Right lobe of liver (tissue), 6 donors: Measurements from ENCODE around the gene SLC25A48. TPM values are rescaled to one million over a fixed set of nuclear protein-coding genes. Genes with fewer than 3 reads are reported as not detected.

Experiments
- ATAC-seq, 4 donors: fragments of 200-7000 bp; cut with Tn5 transposase; one replicate each; pipeline ENCODE4 v1.9.1; 2020; ENCODE audit warnings: mild to moderate bottlenecking in 4 of 4, moderate library complexity in 4 of 4
- DNase-seq, 3 donors: peaks; one replicate each; pipeline ENCODE4 v3.0.0-alpha.2; 2020
- H3K27ac ChIP-seq, 3 donors: fragments of 200-600 bp; one replicate each; pipeline ENCODE4 v1.8.0; 2022
- H3K27me3 ChIP-seq, 2 donors: fragments of 200-600 bp; one replicate each; pipeline ENCODE4 v1.8.0; 2022
- H3K36me3 ChIP-seq, 4 donors: fragments of 200-600 bp; sonication (generic) in 1 of 4; one replicate each; pipeline versions ENCODE4 v1.5.1 to v1.8.0; 2017 to 2022; ENCODE audit warnings: control low read depth in 1 of 4
- H3K4me1 ChIP-seq, 4 donors: fragments of 200-600 bp; sonication (generic) in 1 of 4; one replicate each; pipeline versions ENCODE4 v1.5.1 to v1.8.0; 2017 to 2022; ENCODE audit warnings: control low read depth in 1 of 4
- H3K4me3 ChIP-seq, 3 donors: fragments of 200-600 bp; one replicate each; pipeline ENCODE4 v1.8.0; 2022
- H3K9me3 ChIP-seq, 4 donors: fragments of 200-600 bp; sonication (generic) in 1 of 4; one replicate each; pipeline versions ENCODE4 v1.5.1 to v1.8.0; 2017 to 2022; ENCODE audit warnings: control low read depth in 1 of 4
- POLR2A ChIP-seq: fragments of 450-650 bp; IDR thresholded peaks from one replicate; pipeline ENCODE4 v1.6.1; 2017; ENCODE audit warnings: antibody characterized with exemption, mild to moderate bottlenecking
- WGBS: methylation state at CpG from one replicate; pipeline ENCODE4 v1.1.6; 2018; ENCODE audit warnings: low coverage, low lambda C conversion rate; ENCODE audit not compliant: insufficient coverage; ENCODE audit errors: missing lambda C conversion rate; 5-methylcytosine and 5-hydroxymethylcytosine counted together
- intact Hi-C, 2 donors: fragments of 100-400 bp; cut with DNase I; formaldehyde crosslinking; loops; one replicate each; pipeline versions ENCODE4 v1.11.2 to v1.14.1; 2022
- total RNA-seq, 6 experiments: library from RNA; depleted of rRNA in 2 of 6; stranded (reverse); fragments of >200 nt in 2 of 6; fragmentation: NEBNext Ultra II Directional in 3 of 6; extraction: Animal tissue kit (Norgen Biotek cat#: 25700) in 3 of 6; gene quantifications; one replicate each; pipeline versions ENCODE4 v1.1.0 to v1.2.4, GENCODE V29; 2016 to 2023
- TF ChIP-seq, protein P1 (sequence below), 4 donors: fragments of 200-600 bp in 3 of 4; fragments of 450-650 bp in 1 of 4; IDR thresholded peaks; one replicate each; pipeline versions ENCODE4 v1.5.1 to v1.8.0; 2016 to 2022; ENCODE audit warnings: antibody characterized with exemption in 4 of 4, mild to moderate bottlenecking in 2 of 4
- donor health status: DM: no; HTN: yes; CAD: no.
- donor health status: DM: no; HTN: no; CAD: no.
- donor health status: DM: no; HTN: no; CAD: no.
- donor health status: DM: no; HTN: yes; CAD: no.
- donor health status: DM: no; HTN: yes; CAD: no.

SLC25A48 gene
- total RNA-seq, 6 experiments from 2014 or later, result 0.39 to 5.3 (median 0.80) TPM; not detected in 1

DNA sequence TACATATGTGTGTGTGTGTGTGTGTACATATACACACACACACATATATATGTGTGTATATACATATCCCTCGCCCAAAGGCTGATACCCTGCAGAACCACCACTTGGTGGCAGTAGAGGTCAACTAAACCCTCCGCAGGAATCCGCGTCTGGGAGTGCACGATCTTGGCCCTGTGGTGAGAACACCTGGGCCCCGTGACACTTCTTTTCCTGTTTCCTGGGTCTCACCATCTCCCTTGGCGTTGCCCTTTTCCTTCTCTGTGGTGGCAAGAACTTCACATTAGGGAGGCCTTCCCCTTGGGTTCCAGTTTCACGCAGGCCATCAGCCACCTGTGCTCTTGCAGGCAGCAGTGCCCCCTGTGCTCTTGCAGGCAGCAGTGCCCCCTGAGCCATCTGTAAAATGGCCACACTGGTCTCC is 53.0 kb downstream of the SLC25A48 start:
- peak; percentile 94 to 99 (median 98) for ATAC-seq
- Histone ChIP-seq H3K4me1 (no peaks in the 10 kb centered on the region), H3K9me3 (no peaks in the 10 kb centered on the region), H3K36me3 (no peaks in the 10 kb centered on the region), H3K4me3 (no peak overlapping the region), H3K27me3 (no peaks in the 10 kb centered on the region), H3K27ac (no peak overlapping the region)
- peak in 2 of 3 donors; percentile 57 to 73 for DNase-seq
- intact Hi-C loops, result loop anchor here in 1 of 2 donors (10.0 kb wide), 1 partner anchor 327 kb away; no protein-coding TSS in a partner anchor
- WGBS, result 8% methylated on average over 4 of the region's 8 CpGs
- TF ChIP-seq POLR2A, result no peak
- TF ChIP-seq, protein P1, sequence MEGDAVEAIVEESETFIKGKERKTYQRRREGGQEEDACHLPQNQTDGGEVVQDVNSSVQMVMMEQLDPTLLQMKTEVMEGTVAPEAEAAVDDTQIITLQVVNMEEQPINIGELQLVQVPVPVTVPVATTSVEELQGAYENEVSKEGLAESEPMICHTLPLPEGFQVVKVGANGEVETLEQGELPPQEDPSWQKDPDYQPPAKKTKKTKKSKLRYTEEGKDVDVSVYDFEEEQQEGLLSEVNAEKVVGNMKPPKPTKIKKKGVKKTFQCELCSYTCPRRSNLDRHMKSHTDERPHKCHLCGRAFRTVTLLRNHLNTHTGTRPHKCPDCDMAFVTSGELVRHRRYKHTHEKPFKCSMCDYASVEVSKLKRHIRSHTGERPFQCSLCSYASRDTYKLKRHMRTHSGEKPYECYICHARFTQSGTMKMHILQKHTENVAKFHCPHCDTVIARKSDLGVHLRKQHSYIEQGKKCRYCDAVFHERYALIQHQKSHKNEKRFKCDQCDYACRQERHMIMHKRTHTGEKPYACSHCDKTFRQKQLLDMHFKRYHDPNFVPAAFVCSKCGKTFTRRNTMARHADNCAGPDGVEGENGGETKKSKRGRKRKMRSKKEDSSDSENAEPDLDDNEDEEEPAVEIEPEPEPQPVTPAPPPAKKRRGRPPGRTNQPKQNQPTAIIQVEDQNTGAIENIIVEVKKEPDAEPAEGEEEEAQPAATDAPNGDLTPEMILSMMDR (IDR thresholded peaks at IDR 0.05), result peak; percentile 85 to 92 (median 86)

DNA sequence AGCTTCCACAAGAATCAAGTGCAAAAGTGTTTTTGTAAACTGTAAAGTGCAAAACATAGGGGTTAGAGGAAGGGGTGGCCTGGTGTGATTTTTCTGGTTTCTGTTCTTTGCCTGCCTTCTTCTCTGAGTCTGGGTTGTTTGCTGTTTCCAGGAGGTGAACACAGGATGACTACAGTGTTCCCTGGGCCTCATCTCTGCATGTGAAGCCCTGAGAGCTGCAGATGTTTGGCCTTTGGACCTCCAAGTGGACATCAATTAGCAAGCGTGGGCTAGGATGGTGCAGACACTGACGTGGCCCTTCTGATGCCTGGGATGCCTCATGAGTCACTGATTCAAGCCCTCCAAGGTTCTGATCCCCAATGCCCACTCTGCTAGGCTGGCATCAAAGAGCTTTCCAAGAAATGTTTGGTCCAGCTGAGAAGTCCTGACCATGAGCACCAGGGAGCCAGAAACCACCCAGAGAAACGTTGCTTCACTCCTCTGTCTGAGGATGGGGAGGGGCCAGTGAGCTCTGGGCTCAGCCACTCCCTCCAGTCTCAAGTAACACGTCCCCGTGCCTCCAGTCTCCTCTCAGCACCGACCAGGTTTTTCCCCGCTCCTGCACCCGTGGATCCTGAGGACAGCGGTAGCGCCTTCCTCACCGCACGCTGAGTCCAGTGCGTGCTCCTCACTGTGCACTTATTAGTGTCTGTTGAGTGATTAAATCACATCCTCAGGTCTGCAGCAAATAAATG is 53.6 kb downstream of the SLC25A48 start:
- no peaks in the 10 kb centered on the region for H3K4me1 ChIP-seq
- H3K4me3 ChIP-seq, result no peak overlapping the region
- no peaks in the 10 kb centered on the region for H3K9me3 ChIP-seq
- no peaks in the 10 kb centered on the region for H3K36me3 ChIP-seq
- no peaks in the 10 kb centered on the region for H3K27me3 ChIP-seq
- intact Hi-C loops, result loop anchor here in 1 of 2 donors (10.0 kb wide), 1 partner anchor 327 kb away; no protein-coding TSS in a partner anchor
- ATAC-seq (no peak), DNase-seq (no peak)
- no peak for TF ChIP-seq POLR2A
- TF ChIP-seq, protein P1 (IDR thresholded peaks at IDR 0.05), result no peak
- WGBS, result 87% methylated on average over 8 of the region's 13 CpGs
- H3K27ac ChIP-seq, result no peak overlapping the region

DNA sequence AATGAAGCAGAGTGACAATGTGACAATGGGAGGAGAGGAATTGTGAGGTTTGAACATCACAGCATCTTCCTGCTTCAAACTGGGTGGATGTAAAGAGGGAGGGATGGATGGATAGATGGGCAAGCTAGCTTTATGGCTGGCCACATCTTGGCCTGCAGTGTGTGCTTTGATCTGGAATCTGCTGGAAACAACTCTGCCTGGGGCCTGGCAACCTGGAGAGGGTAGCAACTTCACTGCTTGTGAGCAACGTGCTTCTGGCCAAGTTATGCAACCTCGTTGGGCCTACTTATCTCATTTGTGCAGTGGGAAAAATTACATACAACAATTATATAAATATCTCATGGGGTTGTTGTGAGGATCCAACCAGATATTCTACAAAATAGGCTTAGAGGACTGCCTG is 55.8 kb downstream of the SLC25A48 start:
- ATAC-seq, result peak in 1 of 4 donors; percentile 34
- DNase-seq, result no peak
- no peaks in the 10 kb centered on the region for H3K9me3 ChIP-seq
- no peak for TF ChIP-seq POLR2A
- TF ChIP-seq, protein P1 (IDR thresholded peaks at IDR 0.05), result no peak
- intact Hi-C loops, result no loop called here
- H3K27me3 ChIP-seq, result no peaks in the 10 kb centered on the region
- no peaks in the 10 kb centered on the region for H3K36me3 ChIP-seq
- H3K4me3 ChIP-seq, result no peak overlapping the region
- WGBS, result 20% methylated on average over 2 of the region's 2 CpGs
- H3K27ac ChIP-seq, result no peak overlapping the region
- no peaks in the 10 kb centered on the region for H3K4me1 ChIP-seq

DNA sequence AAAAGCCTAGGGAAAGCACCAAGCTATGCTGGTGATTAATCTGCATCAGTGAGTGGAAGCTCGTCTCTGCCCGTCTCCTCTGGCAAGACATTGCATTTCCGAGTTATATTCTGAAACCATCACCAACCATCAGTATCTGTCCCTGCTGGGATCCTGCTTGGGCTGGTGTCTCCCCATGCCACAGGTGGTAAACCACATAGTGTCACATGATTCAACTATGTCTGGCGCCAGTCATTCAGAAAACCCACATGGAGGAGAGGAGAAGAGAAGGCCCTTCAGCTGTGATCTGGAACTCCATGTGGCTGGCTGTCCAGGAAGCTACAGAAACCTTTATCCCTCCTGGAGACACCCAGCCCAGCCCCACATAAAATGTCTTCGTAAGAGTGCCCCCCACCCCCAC is 56.4 kb downstream of the SLC25A48 start:
- WGBS, result 86% methylated on average over 3 of the region's 5 CpGs
- ATAC-seq, result no peak

More for the DNA sequence above, 56.4 kb downstream of the SLC25A48 start:
- no peak overlapping the region for H3K4me3 ChIP-seq
- no peaks in the 10 kb centered on the region for H3K36me3 ChIP-seq
- intact Hi-C loops, result no loop called here
- H3K4me1 ChIP-seq, result no peaks in the 10 kb centered on the region
- DNase-seq, result no peak
- H3K9me3 ChIP-seq, result no peaks in the 10 kb centered on the region
- no peak overlapping the region for H3K27ac ChIP-seq
- no peak for TF ChIP-seq POLR2A
- TF ChIP-seq, protein P1 (IDR thresholded peaks at IDR 0.05), result no peak
- H3K27me3 ChIP-seq, result no peaks in the 10 kb centered on the region
